Activated T-cell treated with anti-CD3 and anti-CD28 coated beads for 4 hours (primary cell): ENCODE data around the gene DIABLO.
"Not testable (repeated sequence)": the region's sequence is repeated elsewhere in the genome, so short reads cannot be mapped to it uniquely, and the experiment has no call there.

Experiments
- DNase-seq: peaks from one replicate; pipeline ENCODE4 v3.0.0-alpha.2; 2020

The DIABLO gene

DNA sequence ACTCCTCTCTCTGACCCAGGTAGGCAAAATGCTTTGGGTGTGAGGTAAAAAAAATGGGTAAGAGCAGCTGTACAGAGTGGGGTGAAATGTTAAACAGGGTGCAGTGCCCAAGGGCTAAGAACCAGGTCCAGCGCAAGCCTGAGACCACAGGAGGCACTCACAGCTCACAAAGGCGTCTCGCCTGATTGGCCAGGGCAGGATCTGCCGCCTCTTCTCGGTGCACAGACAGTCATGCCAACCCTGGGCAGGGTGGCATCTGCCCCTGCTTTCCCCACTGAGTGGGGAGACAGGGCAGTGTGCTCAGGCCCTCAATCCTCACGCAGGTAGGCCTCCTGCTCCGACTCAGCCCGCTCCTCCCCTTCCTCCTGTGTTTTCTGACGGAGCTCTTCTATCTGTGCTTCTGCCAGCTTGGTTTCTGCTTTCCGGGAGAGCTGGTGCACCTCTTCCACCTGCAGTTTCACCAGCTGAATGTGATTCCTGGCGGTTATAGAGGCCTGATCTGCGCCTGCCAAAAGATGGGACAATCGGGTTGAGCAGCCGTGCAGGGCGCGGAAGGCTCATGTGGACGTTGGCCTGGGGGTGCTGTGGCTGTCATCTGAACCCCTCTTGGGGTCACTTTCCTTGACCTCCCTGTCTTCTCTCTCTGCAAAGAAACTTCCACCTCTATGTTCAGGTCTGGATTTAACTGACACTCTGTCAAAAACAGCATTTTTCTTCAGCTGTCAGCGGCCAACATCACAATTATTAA lies 17.6 kb downstream of the DIABLO start:
- no peak for DNase-seq

DNA sequence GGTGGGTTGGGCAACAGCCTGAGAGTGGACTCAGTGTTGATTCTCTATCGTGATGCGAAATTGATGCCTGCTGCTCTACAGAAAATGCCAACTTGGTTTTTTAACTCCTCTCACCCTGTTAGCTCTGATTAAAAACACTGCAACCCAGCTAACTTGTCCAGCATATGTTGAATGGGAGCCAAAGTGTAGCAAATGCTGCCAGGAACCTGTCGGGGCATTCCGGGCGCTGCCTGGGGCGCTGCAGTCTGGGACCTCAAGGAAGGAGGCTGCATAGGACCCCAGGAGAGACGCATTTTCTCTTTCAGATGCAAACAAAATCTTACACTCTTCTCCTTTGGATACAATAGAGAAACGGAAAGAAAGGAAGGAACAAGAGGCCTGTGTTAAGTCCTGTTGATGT lies 18.5 kb downstream of the DIABLO start:
- no peak for DNase-seq

DNA sequence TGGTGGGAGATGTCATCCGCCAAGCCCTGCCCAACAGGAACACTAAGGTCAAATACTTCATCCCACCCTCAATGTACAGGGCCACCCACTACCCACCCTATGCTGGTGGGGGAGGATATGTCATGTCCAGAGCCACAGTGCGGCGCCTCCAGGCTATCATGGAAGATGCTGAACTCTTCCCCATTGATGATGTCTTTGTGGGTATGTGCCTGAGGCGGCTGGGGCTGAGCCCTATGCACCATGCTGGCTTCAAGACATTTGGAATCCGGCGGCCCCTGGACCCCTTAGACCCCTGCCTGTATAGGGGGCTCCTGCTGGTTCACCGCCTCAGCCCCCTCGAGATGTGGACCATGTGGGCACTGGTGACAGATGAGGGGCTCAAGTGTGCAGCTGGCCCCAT lies 18.9 kb downstream of the DIABLO start:
- DNase-seq = no peak

DNA sequence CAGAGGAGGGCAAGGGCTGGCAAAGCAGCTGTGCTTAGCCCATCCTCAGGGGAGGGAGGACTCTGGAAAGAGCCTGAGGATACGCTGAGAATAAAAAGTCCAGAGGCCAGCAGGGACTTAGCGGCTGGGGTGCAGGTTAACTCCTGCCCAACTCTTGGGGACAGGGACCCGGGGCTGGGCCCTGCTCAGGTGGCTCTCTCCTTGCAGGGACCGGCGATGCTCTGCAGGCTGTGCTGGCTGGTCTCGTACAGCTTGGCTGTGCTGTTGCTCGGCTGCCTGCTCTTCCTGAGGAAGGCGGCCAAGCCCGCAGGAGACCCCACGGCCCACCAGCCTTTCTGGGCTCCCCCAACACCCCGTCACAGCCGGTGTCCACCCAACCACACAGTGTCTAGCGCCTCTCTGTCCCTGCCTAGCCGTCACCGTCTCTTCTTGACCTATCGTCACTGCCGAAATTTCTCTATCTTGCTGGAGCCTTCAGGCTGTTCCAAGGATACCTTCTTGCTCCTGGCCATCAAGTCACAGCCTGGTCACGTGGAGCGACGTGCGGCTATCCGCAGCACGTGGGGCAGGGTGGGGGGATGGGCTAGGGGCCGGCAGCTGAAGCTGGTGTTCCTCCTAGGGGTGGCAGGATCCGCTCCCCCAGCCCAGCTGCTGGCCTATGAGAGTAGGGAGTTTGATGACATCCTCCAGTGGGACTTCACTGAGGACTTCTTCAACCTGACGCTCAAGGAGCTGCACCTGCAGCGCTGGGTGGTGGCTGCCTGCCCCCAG lies 19.6 kb downstream of the DIABLO start:
- DNase-seq = no peak

DNA sequence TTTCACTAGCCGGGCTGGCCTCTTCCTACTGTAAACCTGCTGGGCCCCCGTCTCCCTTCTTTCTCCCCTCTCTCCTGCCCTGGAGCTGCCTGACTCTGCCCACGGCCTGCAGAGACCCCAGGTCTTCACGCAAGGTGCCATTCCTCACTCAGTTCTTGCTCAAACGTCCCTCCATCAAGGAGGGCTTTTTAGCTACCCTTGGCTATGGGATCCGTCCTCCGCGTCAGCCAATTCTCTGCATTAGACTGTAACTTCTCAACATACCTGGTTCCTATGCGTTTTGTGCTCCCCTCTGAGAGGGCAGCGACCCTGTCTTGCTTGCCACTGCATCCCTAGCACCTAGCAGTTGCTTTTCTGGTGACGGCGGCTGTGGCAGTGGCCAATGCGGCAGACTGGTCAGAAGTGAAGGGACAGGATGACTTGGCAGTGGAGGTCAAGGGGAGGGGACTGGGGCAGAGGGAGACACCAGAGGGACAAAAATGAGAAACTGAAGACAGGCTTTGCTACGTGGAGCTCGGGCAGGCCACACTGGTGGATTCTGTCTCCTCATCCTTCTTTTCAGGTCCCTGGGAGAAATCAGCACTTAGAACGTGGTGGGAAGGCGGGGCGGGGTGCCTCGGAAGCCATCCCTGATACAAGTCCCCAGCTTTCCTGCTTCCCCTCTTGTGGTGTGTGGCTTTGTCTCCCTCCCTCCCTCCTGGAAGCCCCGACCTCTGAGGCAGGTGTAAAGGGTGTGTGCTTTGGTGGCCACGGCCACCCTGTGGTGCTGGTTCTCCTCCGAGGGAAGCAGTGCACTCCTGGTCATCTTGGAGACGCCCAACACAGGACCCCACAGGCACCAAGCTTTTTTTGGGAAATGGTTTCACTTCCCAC lies 20.6 kb downstream of the DIABLO start:
- no peak for DNase-seq

DNA sequence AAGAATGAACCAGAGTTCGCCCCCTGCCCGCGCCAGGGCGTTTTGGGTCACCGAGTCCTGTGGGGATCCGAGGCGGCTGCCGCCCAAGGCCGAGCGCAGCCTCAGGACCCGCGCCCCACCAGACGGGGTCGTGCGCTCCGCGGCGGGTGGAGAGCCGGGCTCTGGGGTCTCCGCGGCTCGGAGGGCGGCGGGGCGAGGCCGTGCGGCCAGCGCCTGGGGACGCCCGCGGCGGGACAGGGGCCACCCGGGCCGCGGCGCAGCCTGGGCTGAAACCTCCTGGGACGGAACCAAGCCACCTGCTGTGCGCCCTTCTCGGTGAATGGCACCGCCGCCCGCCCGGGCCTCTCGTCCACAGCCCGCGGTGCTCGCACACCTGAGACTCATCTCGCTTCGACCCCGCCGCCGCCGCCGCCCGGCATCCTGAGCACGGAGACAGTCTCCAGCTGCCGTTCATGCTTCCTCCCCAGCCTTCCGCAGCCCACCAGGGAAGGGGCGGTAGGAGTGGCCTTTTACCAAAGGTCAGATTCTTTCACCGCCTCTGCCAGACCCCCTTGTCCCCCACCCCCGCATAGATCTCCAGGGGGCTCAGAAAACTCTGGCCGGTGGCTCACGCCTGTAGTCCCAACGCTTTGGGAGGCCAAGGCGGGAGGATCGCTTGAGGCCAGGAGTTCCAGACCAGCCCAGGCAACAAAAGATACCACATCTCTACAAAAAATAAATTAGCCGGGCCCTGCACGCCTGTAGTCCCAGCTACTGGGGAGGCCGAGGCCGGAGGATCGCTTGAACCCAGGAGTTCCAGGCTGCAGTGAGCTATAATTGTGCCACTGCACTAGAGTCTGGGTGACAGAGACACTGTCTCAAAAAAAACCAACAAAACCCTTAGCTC lies 21.4 kb downstream of the DIABLO start:
- DNase-seq = no peak

DNA sequence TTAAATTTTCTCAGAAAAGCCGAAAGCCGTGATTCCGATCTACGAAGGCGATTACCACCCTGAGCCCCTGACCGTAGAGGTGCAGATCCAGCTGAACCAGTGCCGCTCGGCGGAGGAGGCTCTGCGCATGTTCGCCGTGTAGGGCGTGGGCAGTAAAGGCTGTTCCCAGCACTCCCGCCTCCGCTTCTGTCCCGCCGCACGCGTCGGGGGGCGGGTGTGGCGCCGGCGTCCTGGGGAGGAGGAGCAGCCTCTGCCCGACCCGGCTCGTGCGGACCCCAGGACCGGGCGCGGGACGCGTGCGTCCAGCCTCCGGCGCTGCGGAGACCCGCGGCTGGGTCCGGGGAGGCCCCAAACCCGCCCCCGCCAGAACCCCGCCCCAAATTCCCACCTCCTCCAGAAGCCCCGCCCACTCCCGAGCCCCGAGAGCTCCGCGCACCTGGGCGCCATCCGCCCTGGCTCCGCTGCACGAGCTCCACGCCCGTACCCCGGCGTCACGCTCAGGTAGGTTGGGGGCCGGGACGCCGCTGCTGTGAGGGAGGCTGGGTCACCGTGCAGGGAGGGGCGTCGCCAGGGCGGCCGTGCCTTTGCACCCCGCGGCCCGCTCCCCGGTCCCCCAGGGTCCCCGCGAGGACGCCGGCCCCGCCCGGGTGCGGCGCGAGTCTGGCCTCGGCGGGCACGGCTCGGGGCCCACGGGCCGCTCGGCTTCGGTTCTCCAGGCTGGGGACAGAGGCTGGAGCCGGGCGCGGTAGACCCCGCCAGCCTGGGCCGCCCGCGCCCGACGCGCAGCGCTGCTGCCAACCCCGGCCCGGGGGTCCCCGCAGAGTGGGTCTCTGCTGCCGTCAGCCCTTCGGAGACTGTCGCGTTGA lies 22.3 kb downstream of the DIABLO start, which contains the start of gene B3GNT4:
B3GNT4 (plus strand) TSS at position 409 of the 866 bp plus-strand sequence. CDS start 910 bp downstream, outside the sequence.
- DNase-seq = peak; percentile 69

DNA sequence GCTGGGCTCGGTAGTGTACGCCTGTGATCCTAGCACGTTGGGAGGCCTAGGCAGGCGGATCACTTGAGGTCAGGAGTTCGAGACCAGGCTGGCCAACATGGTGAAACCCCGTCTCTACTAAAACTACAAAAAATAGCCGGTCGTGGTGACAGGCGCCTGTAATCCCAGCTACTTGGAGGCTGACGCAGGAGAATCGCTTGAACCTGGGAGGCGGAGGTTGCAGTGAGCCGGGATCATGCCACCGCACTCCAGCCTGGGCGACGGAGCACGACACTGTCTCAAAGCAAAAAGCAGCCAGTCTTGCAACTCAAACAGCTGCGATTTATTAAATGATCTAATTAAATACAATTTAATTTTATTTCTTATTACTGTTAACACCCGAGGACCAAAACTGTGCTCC lies 23.0 kb downstream of the DIABLO start:
- DNase-seq = not testable (repeated sequence)

DNA sequence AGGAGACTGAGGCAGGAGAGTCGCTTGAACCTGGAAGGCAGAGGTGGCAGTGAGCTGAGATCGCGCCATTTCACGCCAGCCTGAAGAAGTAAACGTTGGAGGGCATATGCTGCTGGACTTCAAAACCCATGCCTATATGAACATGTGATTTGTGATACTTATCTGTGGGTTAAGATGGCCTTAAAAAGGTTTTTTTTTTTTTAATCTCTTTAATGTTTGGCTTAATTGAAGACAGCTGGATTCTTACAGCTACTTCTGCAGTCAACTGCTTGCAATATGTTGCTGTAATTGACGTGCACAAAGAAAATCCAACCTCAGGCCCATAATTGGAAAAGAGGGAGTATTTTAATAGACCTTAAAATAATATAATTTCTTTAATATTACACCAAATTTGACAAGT lies 23.8 kb downstream of the DIABLO start:
- DNase-seq = no peak

DNA sequence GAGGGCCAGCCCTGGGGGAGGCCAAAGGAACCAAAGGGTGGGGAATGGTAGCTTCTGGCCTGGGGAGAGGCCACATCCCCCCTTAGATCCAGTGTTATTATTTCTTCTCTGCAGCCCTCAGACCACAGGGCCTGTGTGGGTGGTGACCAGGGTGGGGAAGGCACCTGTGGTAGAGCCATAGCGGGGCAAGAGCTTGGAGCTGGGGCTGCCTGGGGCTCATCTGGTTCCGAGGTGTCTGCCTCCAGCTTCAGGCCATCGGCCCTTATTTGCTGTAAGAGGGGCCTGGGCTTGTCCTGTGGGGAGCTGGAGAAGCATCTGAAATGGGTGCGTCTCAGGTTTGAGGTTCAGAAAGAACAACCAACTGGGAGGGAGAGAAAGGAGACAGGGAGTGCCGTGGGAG lies 24.5 kb downstream of the DIABLO start:
- DNase-seq = no peak

DNA sequence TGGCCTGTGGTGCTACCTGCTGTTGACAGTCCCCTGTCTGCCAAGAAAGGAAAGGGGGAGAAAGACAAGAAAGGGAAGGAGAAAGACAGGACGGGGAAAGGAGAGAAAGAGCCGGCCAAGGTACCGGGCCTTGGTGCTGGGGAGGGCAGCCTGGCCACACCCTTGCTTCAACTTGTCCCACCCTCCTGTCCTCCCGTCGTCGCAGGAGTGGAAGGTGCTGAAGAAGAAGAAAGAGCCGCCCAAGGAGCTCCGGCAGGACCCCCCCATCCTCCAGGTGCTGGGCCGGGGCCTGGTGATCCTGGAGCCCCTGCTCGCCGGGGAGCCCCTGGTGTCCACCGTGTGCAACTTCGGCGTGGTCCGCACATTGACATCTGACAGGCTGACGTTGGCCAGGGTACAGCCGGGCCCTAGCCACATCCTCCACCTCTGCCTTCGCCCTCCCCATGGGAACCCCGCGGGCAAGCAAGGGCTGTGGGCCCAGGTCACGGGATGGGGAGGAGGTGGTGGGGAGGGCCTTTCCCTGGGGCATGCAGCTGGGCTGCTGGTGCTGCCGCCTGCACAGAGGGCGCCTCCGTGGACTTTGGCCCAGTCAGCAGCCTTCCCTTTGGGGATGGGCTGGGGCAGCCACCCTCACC lies 25.2 kb downstream of the DIABLO start:
- DNase-seq = no peak

DNA sequence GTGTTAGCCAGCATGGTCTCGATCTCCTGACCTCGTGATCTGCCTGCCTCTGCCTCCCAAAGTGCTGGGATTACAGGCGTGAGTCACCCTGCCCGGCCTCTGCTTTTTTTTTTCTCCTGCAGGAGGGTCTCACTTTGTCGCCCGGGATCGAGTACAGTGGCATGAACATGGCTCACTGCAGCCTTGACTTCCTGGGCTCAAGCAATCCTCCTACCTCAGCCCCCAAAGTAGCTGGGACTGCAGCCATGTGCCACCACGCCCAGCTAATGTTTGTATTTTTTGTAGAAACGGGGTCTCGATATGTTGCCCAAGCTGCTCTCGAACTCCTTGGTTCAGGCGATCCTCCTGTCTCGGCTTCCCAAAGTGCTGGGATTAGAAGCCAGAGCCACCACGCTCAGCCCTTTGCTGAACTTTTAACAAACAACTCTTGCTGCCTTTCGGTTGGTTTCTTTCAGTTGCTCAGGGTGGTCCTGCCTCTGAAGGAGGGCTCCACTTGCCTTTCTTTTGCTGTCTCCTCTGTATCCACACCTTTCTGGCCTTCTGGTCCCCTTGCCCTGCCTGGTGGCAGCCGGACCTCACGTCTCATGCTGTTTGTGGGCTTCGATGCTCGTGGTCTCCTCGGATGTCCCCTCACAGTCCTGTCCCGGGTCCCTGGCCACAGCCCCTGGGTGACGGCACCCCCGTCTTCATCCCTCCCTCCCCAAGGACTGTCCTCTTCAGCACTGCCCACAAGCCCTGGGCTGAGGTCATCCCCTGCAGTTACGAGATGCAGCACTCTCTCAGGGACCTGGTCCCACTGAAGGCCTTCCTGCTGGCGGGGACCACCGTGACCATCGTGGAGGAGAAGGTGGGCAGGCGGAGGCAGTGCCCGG lies 26.1 kb downstream of the DIABLO start:
- DNase-seq = no peak

DNA sequence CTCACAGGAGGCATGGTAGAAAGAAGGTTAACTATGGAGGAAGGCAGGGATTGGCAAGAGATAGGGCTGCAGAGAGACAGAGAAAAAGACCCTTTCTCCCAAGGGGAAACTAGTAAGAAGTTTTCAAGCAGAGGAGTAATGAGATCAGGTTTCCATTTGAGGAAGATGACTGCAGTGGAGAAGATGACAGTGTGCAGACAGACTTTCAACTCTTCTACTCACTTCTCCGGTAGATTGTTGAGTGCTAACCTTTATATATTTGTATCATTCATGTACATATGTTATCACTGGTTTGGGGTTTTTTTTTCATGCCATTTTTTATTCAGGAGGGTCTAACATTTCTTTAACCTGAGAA lies 28.3 kb downstream of the DIABLO start:
- DNase-seq = no peak

DNA sequence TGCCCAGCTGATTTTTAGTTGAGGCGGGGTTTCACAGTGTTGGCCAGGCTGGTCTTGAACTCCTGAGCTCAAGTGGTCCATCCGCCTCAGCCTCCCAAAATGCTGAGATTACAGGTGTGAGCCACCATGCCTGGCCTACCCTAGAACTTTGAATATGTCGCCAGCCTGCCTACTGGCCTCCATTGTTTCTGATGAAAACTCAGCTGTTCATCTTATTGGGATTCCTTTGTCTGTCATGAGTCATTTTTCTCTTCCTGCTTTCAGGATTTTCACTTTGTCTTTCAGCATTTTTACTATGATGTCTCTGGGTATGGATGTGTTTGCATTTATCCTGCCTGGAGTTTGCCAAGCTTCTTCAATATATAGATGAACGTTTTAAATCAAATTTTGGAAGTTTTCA lies 30.4 kb downstream of the DIABLO start:
- no peak for DNase-seq

DNA sequence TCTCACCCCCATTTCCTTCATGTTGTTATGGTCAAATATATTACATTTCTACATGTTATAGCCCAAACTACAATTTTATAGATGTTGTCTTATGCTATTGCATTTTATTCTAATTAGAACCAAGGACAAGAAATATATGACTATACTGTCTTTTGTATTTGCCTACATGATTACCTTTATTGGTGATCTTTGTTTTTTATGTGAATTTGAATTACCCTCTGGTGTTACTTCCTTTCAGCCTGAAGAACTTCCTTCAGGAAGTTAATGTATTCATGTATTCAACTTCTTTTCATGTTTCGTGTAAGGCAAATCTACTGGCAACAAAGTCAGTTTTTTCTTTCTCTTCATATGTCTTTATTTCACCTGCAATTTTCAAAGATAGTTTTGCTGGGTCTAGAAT lies 31.0 kb downstream of the DIABLO start:
- DNase-seq = no peak

DNA sequence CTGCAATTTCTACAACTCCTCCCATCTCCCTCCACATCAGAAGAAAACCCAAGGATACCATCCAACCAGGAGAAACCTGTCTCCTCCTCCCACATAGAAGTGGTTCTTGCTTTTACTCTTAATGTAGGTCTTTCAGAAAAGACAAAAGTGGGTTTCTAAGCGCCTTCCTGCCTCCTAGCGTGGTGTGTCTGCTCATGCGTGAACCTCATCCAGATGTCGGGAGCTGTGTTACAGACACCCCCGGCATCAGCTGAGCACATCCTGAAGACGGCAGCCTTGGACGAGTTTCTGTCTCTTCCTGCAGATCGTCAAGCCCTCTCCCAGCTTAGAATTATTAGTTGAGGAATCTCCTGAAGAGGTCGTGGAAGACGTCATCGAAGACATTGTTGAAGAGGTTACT lies 33.4 kb downstream of the DIABLO start:
- DNase-seq = no peak

DNA sequence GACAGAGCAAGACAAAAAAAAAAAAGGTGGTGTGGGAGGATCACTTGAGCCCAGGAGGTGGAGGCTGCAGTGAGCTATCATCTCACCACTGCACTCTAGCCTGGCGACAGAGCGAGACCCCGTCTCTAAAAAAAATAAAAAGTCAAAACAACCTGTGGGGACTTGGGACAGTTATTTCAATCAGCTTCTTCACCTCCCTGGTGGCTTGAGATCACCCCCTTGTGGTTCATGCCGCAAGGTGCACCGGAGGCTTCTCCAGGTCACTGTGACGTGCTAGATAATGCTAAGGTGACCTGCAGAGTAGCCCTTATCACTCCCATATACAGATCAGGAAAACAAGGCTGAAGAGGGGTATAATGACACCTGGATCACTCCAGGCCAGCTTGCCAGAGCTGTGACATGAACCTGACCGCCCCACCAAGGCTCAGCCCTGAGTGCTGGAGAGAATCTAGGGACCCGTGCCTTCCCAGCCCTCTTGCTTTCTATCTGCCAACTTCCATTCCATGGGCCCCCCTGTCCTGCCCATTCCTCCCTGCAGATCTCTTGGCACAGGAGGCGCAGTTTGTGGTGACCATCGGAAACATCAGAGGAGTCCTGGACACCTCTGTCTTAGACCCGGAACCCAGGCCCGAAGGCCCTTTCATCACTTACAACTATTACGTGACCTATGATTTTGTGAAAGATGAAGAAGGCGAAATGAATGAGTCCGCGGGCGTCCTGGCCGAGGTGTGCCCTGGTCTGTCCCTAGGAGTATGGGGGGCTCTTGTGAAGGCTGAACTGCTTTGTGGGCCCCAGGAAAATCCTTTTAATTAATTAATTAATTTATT lies 34.8 kb downstream of the DIABLO start:
- peak; percentile 61 for DNase-seq

DNA sequence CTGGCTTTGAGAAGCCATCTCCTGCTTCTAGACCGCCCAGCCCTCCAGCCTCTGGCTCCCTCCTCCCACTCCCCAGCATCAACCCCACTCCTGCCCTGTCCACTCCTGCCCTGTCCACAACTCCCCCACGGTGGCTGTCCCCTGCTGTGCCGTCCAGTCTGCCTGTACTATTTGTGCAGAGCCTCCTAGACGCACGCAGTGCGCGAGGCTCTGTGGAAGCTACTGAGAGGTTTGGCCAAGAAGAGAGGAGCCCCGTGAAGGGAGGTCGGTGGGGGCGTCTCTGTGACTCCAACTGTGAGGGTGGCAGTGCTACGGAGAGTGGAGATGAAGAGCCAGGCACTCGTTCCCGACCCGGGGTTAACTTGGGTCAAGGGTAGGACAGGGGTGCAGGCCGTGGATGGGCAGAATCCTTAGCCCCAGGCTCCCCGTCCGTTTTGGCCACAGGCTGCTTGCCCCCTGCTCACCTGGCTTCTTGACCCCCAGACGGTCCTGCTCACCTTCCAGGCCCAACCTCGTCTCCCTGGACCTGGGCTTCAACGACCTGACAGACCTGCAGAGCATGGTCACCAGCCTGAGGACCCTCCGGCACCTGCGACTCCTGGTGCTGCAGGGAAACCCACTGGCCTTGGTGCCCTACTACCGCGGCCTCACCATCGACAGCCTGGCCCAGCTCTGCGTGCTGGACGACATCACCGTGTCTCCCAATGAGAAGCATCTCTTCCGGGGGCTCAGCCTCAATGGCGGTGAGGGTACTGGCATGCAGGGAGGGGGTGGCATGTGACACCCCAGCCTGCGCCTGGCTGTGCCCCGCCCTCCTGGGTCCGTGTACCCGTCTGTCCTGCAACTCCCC lies 36.0 kb downstream of the DIABLO start:
- no peak for DNase-seq
